Measurements from ENCODE around the gene TMA16.

The TMA16 gene

GRCh38 chr4:163565226-163566135, 71.0 kb downstream of the TMA16 start:
- DNase-seq, result no peak

- no peak for DNase-seq
These were observed 71.8 kb downstream of the TMA16 start for GRCh38 chr4:163566257-163566796.

GRCh38 chr4:163568843-163569242, 74.4 kb downstream of the TMA16 start:
- DNase-seq, result no peak

All from NCI-H774 (cell line).